ENCODE data around the gene NAV2.

The NAV2 gene

GRCh38 chr11:19788435-19788834 lies 75.8 kb downstream of the NAV2 start:
- DNase-seq, result no peak

GRCh38 chr11:19789245-19789644 lies 76.6 kb downstream of the NAV2 start:
- no peak for DNase-seq

GRCh38 chr11:19789835-19790710 lies 77.4 kb downstream of the NAV2 start:
- no peak for DNase-seq

- no peak for DNase-seq
Measured at GRCh38 chr11:19790831-19791552, 78.4 kb downstream of the NAV2 start.

- DNase-seq, result no peak
Measured at GRCh38 chr11:19792510-19792909, 79.9 kb downstream of the NAV2 start.

- no peak for DNase-seq
Measured at GRCh38 chr11:19793326-19793725, 80.7 kb downstream of the NAV2 start.

- DNase-seq, result no peak
Measured at GRCh38 chr11:19794161-19794560, 81.5 kb downstream of the NAV2 start.

GRCh38 chr11:19795082-19795481 lies 82.4 kb downstream of the NAV2 start:
- no peak for DNase-seq

GRCh38 chr11:19800162-19800561 lies 87.5 kb downstream of the NAV2 start:
- no peak for DNase-seq

GRCh38 chr11:19800714-19801519 lies 88.3 kb downstream of the NAV2 start:
- DNase-seq, result no peak

GRCh38 chr11:19802773-19803293 lies 90.2 kb downstream of the NAV2 start:
- DNase-seq, result no peak

GRCh38 chr11:19803506-19803998 lies 90.9 kb downstream of the NAV2 start:
- DNase-seq, result no peak

- no peak for DNase-seq
Measured at GRCh38 chr11:19805376-19805775, 92.7 kb downstream of the NAV2 start.

GRCh38 chr11:19805827-19806226 lies 93.2 kb downstream of the NAV2 start:
- DNase-seq, result no peak

- no peak for DNase-seq
Measured at GRCh38 chr11:19806251-19806650, 93.6 kb downstream of the NAV2 start.

- no peak for DNase-seq
Measured at GRCh38 chr11:19808076-19808911, 95.7 kb downstream of the NAV2 start.

GRCh38 chr11:19810852-19811251 lies 98.2 kb downstream of the NAV2 start:
- no peak for DNase-seq

- no peak for DNase-seq
Measured at GRCh38 chr11:19811380-19811779, 98.7 kb downstream of the NAV2 start.

- no peak for DNase-seq
Measured at GRCh38 chr11:19812096-19812495, 99.5 kb downstream of the NAV2 start.

GRCh38 chr11:19812710-19813109 lies 100.1 kb downstream of the NAV2 start:
- no peak for DNase-seq

- DNase-seq, result no peak
Measured at GRCh38 chr11:19813158-19813879, 100.7 kb downstream of the NAV2 start.

Data from NCI-H1417 treated with DMSO at 0.1 percent for 48 hours (cell line).